ENCODE measurements around the gene C19orf73.
"Not testable (repeated sequence)": the region's sequence is repeated elsewhere in the genome, so short reads cannot be mapped to it uniquely, and the experiment has no call there.

DNA sequence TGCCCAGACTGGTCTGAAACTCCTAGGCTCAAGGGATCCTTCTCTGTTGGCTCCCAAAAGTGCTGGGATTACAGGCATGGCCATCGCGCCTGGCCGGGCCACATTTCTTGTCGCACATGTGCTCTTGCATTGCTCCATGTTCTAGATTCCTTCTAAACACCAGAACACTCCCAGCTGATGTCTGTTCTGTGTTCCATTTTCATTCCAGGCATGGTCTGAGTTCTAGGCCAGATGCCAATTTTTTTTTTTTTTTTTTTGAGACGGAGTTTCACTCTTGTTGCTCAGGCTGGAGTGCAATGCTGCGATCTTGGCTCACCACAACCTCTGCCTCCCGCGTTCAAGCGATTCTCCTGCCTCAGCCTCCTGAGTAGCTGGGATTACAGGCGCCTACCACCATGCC is 2.9 kb upstream of the C19orf73 start:
- TF ChIP-seq, protein P1, sequence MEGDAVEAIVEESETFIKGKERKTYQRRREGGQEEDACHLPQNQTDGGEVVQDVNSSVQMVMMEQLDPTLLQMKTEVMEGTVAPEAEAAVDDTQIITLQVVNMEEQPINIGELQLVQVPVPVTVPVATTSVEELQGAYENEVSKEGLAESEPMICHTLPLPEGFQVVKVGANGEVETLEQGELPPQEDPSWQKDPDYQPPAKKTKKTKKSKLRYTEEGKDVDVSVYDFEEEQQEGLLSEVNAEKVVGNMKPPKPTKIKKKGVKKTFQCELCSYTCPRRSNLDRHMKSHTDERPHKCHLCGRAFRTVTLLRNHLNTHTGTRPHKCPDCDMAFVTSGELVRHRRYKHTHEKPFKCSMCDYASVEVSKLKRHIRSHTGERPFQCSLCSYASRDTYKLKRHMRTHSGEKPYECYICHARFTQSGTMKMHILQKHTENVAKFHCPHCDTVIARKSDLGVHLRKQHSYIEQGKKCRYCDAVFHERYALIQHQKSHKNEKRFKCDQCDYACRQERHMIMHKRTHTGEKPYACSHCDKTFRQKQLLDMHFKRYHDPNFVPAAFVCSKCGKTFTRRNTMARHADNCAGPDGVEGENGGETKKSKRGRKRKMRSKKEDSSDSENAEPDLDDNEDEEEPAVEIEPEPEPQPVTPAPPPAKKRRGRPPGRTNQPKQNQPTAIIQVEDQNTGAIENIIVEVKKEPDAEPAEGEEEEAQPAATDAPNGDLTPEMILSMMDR (IDR thresholded peaks at IDR 0.05): not testable (repeated sequence)
- TF ChIP-seq POLR2A, EP300, POLR2AphosphoS5 (IDR thresholded peaks at IDR 0.05): not testable (repeated sequence)
